SIG-M5 treated with dmso at 0.1 percent for 504 hours (cell line): Measurements from ENCODE around the gene POU6F2.
"Not testable (repeated sequence)": the region's sequence is repeated elsewhere in the genome, so short reads cannot be mapped to it uniquely, and the experiment has no call there.

Source experiments
- DNase-seq: peaks from one replicate; lab custom pipeline; 2025; ENCODE audit not compliant: unreplicated experiment; lab: John Stamatoyannopoulos, UW

POU6F2 gene

DNA sequence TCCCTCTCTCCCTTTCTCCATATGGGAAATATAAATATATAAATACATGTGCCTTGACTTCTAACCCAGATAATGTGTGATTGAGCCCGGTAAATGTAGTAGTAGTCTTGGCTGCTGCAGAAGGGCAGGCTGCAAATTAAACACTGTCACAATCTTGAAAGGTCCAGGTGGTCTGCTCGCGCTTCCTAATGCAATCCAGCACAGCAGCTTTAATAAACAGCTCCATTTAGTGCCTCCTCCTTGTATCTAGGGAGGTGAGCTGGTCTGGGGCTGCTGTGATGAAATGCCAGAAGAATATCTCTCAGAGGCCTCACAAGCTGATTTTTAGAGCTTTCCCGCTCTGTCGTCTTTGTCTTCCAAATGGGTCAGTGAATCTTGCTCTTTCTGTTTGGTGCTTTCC is 782 bp downstream of the POU6F2 start:
- DNase-seq, result no peak

- no peak for DNase-seq
These were observed 14.5 kb downstream of the POU6F2 start for GRCh38 chr7:38992203-38992602.

- no peak for DNase-seq
These were observed 23.9 kb downstream of the POU6F2 start for GRCh38 chr7:39001595-39001994.

- DNase-seq, result no peak
These were observed 25.0 kb downstream of the POU6F2 start for GRCh38 chr7:39002755-39003154.

DNA sequence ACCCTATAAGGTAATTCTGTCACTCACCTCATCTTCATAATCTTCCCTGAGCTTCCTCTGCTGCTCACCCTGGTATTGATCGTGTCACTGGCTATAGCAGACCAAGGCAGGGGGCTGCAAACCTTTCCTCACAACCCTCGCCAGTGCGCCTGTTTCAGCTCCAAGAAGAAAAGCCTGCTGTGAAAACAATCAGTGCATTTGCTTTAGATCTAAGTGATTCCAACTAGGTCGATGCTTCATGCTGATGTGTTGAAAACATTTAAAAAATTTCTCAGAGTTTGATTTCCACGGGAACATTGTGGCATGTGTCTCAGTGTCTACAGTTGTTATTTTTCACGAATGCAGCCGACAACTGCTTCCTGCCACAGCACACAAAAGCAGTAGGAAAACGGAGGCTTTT is 27.3 kb downstream of the POU6F2 start:
- no peak for DNase-seq

GRCh38 chr7:39005461-39005860 is 27.8 kb downstream of the POU6F2 start:
- DNase-seq, result no peak

DNA sequence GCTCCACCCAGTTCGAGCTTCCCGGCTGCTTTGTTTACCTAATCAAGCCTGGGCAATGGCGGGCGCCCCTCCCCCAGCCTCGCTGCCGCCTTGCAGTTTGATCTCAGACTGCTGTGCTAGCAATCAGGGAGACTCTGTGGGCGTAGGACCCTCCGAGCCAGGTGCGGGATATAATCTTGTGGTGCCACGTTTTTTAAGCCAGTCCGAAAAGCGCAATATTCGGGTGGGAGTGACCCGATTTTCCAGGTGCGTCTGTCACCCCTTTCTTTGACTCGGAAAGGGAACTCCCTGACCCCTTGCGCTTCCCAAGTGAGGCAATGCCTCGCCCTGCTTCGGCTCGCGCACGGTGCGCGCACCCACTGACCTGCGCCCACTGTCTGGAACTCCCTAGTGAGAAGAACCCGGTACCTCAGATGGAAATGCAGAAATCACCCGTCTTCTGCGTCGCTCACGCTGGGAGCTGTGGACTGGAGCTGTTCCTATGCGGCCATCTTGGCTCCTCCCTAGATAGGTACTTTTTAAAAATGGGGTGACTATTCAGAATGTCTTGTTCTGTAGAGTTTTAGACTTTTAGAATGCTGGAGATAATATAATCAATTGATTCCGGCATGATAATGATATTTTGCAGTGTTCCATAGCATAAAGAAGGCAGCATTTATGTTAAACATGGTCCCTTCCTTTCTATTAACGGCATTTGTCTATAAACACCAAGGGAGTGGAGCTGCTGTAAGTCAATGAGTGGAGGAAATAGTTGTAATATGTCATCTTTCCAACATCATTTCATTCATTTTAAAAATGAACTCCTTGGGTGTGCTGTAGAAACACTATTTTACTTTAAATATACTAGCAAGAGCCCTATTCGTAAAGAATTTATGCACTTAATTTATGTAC is 35.6 kb downstream of the POU6F2 start:
- DNase-seq, result not testable (repeated sequence)

GRCh38 chr7:39016609-39017008 is 38.9 kb downstream of the POU6F2 start:
- DNase-seq, result peak; percentile 51

DNA sequence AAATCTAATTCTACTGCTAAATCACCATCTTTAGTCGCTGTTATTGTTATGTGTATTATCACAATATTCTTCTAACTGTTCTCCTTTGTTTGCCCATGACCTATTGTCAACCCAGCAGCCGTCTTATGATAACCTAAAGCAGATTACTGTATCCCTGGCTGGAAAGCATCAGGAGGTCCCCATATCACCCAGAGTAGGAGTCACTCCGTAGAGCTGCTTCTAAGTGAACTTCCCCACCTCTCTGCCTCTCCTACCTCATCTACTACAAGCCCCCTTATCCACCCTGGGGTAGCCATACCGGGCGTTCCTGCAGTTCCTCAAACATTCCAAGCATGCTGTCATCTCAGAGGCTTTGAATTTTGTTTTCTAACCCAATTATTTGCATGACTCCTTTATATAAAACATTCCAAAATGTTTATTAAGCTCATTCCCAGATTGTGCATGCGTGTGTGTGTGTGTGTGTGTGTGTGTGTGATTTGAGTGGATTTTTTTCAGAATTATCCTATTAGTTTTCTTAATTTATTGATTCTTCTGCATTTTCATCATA is 39.7 kb downstream of the POU6F2 start:
- no peak for DNase-seq

DNA sequence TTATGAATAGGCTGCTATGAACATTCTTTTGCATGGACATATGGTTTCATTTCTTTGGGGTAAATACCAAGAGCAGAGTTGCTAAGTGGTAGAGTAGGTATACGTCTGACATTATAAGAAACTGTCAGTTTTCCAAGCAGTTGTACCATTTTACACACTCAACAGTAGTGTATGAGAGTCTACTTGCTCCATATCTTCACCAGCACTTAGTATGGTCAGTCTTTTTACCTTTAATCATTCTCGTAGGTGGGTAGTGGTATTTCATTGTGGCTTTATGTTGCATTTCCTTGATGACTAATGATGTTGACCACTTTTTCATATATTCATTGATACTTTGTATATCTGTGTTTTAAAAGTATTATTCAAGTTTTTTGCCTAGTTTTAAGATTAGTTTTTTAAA is 45.1 kb downstream of the POU6F2 start:
- no peak for DNase-seq

GRCh38 chr7:39027491-39027890 is 49.8 kb downstream of the POU6F2 start:
- no peak for DNase-seq

DNA sequence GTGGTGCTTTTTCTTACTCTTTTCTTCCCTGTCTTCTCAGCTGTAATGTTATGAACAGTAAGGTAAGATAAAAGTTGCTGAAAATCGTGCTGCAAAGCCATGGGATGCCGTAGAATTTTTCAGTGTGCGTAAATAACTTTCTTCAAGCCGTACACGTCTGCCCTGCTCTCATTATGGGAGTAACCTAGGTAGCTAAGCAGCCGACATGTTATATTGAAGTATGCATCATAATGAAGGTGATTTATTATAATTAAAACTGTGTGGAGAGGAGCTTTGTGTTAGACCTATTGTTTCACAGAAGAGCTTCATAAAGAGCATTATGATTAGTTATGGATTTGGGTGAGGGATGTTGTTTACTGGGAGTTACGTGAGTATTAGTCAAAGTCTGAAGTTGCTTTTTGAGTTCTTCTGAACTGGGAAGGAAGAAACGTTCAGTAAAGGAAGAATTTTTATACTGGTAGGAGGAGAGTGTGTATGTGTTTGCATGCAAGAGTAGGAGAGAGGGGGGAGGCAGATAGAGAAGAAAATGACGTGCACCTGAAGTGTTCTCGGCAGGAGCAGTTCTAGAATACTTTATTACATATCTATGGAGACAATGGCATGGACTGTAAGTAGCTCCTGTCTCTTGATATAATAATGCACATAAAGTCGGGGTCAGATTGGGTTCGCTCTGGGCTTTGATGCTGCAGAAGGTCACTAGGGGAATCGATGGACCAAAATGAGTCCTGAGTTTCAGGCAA is 56.3 kb downstream of the POU6F2 start:
- no peak for DNase-seq

DNA sequence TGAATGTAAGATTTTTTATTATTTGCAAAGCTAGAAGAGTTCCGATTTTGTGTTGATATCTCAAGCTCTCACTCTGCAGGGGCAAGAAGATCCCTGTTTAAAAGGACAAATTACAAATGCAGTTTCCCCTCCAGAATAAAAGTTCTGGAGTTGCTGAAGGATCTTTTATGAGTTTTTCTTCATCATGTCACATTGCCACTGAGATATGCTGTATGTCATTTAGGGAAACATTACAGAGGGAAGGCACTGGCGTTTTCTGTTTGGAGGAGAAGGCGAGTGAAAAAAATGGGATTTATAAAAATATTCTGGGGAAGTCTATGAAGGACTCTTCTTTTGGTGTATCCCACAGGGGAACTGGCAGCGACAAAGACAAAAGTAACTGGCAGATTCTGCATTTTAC is 57.4 kb downstream of the POU6F2 start:
- no peak for DNase-seq

DNA sequence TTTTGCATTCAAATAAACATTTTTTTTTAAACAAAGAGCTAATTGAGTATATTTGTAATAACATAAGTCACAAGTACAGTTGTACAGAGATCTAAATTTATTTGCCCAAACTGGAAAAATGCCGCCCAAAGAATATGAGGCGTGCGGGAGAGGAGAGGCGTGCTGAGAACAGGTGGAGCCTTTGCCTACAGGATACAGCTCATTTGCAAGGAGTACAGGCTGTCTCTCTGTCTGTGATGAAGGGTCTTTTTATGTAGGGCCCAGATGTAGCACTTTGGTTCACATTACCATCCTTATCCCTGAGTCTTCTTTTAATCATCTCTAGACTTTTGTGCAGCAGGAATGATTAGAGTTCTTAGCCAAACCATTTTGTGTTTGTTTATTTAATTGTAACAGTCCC is 58.2 kb downstream of the POU6F2 start:
- no peak for DNase-seq

DNA sequence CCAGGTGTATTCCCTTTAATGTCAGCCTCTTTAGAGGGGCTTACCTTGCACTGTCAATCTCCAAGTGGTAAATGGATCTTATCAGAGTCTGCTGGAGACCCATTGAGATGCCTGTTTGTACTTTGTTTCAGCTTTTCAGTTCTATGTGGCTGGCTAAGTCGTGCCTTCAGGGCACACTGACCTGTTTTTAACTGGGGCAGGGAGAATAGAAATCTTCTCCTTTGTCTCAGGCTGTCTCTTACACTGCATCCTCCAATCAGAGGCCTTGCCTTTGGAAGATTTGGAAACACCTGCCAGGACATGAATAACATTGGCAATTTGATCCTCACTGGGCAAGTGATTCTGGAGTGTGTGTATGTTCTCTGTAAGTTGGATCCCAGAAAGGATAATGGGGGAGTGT is 65.0 kb downstream of the POU6F2 start:
- DNase-seq, result no peak

DNA sequence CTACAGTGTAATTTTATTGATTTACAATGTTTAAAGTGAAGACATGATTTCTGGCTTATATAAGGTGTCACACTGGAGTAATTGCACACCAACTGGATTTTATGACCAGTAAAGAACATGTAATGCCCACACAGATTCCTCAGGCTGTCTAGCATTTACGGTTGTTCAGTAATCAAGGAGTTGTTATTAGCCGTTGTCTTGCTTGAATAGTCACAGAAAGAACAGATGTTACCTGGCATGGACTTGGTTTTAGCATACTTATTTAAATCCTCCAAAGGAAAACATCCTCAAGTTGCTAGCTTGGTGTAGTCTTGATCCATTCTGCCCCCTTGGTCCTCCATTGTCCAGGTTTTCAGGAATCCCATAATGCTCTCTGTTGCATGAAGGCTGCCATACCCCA is 65.8 kb downstream of the POU6F2 start:
- DNase-seq, result no peak

DNA sequence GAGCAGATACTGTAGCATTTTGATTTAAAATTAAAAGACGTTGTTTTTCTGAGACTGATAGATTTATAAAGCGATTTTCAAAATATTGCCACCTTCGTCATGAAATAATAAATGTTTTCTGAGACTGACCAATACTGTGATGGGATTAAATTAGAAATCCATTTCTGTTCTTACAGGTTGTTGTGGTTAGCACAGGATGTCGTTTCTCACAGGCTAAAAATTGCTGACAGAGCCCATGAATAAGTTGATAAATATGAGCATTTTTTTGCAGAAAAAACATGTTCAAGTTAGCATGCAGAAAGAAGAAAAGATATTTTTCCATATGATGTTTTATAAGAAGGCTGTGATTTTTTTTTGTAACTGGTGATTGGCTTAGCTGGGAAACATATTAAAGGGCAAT is 66.8 kb downstream of the POU6F2 start:
- DNase-seq, result no peak

GRCh38 chr7:39045231-39045630 is 67.5 kb downstream of the POU6F2 start:
- no peak for DNase-seq

GRCh38 chr7:39051279-39051678 is 73.6 kb downstream of the POU6F2 start:
- no peak for DNase-seq

DNA sequence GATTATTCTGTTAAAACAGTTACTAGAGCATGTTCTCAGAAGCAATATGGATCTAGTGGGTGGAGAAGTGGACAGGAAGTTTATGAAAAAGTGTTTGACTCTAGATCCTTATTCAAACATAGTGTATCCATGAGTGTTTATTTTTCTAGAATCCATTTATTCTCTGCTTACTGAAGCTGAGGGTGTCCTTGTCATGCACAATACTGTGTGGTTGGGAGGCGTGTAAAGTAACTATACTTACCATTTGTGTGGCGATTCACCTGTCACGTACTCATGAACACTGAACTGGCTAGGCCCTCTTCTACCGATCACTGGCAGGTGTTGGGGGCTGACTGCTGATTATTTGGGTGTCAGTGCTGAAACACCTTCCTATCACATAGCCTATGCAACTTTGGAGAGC is 74.0 kb downstream of the POU6F2 start:
- no peak for DNase-seq

DNA sequence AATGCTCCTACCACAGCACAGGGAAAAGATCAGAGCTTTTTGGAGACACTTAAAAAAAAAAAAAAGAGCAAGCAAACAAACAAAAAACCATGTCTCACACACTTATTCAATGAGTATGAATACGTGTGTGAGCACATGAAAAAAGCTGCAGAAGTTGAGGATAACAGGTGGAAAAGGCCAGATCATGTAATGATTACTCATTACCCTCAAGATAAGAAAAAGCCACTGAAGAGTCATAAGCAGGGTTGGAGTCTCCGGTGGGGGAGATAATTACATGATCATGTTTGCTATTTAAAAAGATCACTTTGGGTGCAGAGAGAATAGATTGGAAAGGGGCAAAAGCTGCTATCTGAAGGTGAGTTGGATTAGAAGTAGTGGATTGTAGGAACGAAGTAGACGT is 77.0 kb downstream of the POU6F2 start:
- DNase-seq, result no peak

DNA sequence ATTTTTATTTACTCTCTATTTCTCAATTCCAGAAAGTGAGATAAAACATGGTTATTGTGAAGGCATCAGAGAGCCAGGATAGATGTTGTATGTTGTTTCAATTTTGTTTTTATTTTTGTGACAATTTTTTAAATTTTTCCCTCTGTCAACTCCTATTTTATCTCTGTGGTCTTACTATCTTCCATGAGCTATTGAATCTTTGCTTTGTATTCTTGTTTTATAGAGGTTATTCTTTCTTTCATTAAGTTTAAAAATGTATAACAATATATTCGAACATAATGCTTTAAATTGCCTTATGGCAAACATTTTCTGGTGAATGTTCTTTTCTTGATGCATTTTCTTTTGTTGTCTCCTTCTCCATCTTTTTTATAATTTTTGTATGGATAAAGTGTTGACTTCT is 78.4 kb downstream of the POU6F2 start:
- no peak for DNase-seq
